HS-27A (cell line): ENCODE data around the gene RFC4.
"Not testable (repeated sequence)": the region's sequence is repeated elsewhere in the genome, so short reads cannot be mapped to it uniquely, and the experiment has no call there.

Experiments
- DNase-seq: peaks from one replicate; pipeline ENCODE4 v3.0.0-alpha.2; 2012; ENCODE audit warnings: low read depth, missing footprints

The RFC4 gene

DNA sequence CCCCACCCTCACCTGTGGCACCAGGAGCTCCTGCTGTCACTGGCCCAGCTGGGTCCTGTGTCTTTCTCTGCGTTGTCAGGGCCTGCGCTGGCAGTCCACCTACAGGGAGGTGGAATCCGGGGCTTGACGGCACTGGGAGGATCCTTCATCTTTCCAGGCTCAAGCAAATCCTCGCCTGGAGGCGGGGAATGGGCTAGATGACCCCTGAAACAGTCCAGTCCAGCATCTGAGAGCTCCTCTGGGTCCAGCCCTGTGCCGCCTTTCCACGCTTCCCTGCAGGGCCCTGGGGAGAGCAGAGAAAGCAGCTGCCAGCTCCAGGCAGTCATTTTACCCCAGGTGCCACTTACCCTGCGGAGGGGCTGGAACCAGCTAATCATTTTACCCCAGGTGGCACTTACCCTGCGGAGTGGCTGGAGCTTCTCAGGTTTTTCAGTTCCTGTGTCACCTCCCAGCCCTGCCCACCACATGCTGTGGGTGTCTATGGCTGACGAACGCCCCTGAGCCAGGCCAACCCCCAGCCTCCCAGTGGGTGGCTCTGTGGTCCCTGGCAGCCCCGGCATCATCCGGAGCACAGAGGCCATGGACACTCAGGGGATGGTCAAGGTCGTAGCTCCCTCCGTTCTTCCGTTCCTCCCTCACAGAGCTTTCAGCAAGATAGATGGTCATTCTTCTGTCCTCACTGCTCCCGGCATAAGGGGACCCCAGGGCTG lies 18.3 kb upstream of the RFC4 start:
- no peak for DNase-seq

DNA sequence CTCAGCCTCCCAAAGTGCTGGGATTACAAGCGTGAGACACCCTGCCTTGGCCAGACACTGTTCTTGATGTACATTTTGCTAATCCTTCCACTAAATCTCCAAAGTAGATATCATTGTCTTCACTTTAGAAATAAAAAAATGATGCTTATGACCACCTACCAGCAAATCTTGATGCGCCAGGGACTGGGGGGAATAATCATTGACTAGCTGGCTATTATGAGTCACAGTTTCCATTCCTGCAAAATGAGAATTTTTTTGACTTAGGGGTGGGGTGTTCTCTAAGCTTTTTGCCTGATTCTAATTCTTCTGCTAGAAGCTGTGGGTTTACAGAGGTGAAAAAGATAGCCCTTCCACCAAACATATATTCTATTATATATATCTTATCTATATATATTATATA lies 17.1 kb upstream of the RFC4 start:
- no peak for DNase-seq

DNA sequence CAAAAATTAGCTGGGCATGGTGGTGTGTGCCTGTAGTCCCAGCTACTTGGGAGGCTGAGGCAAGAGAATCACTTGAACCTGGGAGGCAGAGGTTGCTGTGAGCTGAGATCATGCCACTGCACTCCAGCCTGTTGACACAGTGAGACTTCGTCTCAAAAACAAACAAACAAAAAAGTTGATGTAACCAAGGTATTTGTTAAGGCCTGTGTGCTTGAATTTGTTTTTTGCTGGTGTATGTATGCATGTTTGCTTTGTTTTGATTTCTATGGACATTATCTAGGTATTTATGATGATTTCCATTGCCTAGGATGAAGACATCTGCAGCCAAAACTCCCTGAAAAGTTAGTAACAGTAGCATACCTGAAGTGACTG lies 16.1 kb upstream of the RFC4 start:
- DNase-seq, result not testable (repeated sequence)

GRCh38 chr3:186821429-186822387 lies 15.4 kb upstream of the RFC4 start:
- DNase-seq, result peak; percentile 66

DNA sequence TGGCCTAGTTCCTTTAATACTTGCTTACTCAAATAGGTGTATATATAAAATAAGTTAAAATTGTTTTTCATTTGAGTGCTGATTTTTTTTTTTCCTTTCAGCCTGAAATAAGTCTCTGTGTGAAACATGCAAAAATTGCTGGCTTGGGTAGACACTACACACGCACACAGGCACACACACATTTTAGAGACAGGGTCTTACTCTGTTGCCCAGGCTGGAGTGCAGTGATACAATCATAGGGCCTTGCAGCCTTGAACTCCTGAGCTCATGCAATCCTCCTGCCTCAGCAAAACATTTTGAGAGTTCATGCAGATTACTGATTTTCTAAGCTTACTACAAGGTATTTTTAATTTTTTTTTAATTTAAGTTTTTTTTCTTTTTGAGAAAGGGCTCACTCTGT lies 12.7 kb upstream of the RFC4 start:
- DNase-seq, result no peak

- no peak for DNase-seq
Observed at GRCh38 chr3:186818516-186818915, 12.2 kb upstream of the RFC4 start.

- DNase-seq, result peak; percentile 62
Observed at GRCh38 chr3:186815435-186815834, 9.2 kb upstream of the RFC4 start.

DNA sequence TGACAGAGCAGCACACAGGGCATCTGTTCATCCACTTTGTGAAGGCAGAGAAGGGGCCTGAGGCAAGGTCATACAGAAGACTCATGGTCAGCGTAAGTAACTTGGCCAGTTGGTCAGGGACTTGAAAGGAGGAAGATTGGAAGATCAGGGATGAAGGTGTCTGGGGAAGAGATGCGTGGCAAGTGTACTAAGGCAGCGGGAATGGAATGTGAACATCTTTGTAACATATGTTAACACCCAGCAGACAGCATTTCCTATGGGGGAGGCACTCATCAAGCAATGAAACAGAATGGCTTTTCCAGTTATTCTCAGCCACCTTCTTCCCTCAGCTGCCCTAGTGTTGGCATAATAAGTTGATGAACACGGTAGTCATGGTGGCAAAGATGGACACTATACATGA lies 7.8 kb upstream of the RFC4 start:
- DNase-seq, result no peak

DNA sequence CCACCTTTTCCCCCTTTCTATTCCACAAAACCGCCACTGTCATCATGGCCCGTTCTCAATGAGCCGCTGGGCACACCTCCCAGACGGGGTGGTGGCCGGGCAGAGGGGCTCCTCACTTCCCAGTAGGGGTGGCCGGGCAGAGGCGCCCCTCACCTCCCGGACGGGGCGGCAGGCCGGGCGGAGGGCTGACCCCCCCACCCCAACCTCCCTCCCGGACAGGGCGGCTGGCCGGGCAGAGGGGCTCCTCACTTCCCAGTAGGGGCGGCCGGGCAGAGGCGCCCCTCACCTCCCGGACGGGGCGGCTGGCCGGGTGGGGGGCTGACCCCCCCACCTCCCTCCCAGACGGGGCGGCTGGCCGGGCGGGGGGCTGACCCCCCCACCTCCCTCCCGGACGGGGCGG lies 5.0 kb upstream of the RFC4 start:
- DNase-seq, result not testable (repeated sequence)

GRCh38 chr3:186810336-186810996 lies 4.2 kb upstream of the RFC4 start:
- no peak for DNase-seq

DNA sequence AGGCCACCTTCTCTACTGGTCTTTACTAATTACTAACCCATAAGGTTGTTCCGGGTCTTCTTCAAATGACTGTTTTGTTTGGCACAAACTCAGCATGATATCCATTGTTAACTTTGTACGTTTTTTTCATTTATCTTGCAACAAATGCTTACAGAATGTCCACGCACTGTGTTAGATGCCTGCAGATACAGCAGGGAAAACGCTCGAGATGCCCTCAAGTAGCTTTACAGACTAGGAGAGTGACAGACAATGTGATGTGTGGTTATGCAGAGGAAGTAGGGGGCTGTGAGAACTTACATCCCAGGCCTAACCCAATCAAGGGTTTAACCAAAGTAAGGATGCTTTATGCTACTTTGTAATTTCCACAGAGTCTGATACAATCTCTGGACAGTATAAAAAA lies 949 bp upstream of the RFC4 start:
- DNase-seq, result no peak

DNA sequence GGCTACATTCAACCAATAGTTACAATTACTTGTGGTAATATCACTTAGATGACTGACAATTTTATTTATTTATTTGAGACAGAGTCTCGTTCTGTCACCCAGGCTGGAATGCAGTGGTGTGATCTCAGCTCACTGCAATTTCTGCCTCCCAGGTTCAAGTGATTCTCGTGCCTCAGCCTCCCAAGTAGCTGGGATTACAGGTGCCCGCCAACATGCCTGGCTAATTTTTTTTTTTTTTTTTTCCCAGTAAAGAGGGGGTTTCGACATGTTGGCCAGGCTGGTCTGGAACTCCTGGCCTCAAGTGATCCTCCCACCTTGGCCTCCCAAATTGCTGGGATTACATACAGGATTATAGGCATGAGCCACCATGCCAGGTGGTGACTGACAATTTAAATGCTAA lies 2.8 kb downstream of the RFC4 start:
- DNase-seq, result not testable (repeated sequence)

DNA sequence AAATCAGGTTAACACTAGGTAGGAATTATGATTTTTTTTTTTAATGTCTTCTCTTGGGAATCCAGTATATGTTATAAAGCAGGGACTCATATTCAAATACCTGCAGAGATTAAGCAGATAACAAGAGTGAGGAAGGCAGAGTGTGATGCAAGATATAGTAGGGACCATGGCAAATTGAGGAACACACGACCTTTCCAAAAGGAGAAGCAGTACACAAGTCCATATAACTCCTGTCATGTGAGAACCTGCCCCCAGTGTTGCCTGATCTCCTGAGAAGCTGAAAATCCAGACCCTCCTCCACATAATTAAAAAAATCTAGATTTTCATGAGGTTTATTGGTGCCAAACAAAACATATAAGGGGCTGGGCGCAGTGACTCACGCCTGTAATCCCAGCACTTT lies 3.6 kb downstream of the RFC4 start:
- DNase-seq, result no peak

DNA sequence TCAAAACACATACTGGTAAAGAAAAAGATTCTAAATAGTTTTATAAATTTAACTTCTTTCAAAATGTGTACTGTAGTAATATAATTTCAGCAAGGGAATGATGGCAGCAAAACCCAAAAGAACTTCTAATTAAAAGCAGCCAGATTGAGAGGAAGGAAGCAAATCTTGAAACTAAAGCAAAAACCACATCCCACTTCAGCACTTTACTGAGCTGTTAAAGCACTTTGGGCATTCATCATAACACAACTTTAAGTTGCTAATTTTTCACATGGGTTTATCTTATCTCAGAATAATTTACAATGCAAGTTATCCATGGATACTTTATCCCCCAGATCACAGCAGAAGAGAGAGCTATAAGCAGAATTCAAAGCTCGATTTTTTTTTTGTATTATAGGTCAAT lies 6.0 kb downstream of the RFC4 start:
- no peak for DNase-seq

GRCh38 chr3:186798239-186798874 lies 7.9 kb downstream of the RFC4 start:
- no peak for DNase-seq

DNA sequence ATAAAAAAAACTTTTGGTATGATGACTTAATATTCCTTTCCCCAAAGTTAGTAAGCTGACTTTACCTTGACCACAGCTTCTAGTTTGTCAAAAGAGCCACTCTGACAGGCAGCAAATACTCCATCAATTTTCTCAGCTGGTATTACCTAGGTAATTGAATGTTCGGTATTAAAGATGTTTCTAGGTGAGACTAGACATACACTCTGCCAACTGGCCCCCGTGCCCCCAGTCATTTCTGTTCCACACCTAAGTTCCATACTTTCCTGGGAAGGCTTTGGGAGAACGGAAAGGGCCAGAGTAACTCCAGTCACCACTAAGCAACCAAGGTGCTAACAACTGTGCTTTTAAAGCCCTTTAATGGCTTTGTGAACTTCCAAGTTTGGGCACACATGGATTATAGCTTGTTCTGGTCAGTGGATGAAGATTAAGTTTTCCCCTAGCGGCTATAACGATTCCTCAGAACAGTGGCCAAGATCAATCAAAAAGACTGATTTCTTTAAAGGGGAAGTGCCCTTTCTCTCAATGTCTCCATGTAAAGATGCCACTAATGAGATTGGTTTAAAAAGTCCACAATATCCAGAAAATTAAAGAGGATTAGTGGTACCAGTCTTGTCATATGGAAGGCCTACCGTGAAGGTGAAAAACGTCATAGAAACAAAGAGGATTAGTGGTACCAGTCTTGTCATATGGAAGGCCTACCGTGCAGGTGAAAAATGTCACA lies 15.9 kb downstream of the RFC4 start:
- DNase-seq, result no peak

- no peak for DNase-seq
Observed at GRCh38 chr3:186789554-186790260, 16.6 kb downstream of the RFC4 start.

DNA sequence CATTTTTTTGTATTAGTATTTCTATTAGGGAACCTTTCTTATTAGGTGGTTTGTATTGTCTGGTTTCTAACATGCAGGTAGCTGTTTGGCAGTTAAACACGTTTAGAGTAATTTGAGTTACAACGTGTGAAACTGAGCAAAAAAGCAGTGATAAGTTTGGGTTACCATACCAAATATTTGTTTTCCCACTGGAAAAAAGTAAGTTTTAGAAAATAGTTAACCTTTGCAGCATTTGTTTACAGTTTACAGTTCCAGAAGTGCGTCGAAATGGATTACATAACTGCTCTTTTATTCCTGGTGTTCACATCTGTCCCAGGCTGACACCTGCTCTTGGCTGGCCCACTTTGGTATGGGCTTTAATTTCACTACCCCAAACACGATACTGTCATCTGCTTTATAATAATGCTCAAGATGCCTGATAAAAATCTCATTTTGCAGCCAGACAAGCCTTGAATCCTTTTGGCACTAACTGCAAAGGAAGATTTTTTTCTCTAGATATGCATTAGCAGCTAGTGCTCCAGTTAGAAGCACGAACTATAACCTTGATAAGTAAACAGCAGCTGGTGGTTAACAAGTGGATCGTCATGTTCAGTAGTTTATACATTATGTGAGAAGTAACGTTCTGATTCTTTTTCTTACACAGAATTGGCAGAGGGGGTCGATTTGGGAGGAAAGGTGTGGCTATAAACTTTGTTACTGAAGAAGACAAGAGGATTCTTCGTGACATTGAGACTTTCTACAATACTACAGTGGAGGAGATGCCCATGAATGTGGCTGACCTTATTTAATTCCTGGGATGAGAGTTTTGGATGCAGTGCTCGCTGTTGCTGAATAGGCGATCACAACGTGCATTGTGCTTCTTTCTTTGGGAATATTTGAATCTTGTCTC lies 17.6 kb downstream of the RFC4 start:
- no peak for DNase-seq

- no peak for DNase-seq
Observed at GRCh38 chr3:186787642-186788481, 18.4 kb downstream of the RFC4 start.
